Measurements from ENCODE around the gene FITM1.

DNA sequence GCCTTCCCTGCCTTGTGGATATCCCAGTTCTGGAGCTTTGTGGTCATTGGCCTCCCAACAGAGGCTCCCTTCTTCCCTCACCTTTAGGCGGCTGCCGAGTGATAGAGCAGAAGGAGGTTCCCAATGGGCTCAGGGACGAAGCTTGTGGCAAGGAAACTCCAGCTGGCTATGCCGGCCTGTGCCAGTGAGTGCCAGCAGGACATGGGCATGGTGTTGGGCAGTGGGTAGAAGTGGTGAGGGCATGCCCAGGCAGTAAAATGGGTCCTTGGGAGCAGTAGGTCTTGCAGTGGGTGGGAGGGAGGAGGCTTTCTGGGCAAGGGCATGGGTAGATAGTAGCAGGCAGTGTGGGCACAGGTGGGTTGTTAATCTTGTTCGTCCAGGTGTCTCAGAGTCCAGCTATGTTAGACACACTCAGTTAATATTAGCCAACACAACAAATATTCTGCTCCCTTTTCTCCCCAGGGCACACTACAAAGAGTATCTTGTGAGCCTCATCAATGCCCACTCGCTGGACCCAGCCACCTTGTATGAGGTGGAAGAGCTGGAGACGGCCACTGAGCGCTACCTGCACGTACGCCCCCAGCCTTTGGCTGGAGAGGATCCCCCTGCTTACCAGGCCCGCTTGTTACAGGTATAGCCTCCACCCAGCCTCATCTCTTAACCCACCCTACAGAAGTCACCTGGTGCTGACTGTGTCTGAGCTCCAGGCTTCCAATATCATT, 29.5 kb downstream of the FITM1 start:
- TF ChIP-seq EP300 (IDR thresholded peaks at IDR 0.05): no peak
- TF ChIP-seq, protein P1, sequence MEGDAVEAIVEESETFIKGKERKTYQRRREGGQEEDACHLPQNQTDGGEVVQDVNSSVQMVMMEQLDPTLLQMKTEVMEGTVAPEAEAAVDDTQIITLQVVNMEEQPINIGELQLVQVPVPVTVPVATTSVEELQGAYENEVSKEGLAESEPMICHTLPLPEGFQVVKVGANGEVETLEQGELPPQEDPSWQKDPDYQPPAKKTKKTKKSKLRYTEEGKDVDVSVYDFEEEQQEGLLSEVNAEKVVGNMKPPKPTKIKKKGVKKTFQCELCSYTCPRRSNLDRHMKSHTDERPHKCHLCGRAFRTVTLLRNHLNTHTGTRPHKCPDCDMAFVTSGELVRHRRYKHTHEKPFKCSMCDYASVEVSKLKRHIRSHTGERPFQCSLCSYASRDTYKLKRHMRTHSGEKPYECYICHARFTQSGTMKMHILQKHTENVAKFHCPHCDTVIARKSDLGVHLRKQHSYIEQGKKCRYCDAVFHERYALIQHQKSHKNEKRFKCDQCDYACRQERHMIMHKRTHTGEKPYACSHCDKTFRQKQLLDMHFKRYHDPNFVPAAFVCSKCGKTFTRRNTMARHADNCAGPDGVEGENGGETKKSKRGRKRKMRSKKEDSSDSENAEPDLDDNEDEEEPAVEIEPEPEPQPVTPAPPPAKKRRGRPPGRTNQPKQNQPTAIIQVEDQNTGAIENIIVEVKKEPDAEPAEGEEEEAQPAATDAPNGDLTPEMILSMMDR (IDR thresholded peaks at IDR 0.05): no peak
- TF ChIP-seq POLR2AphosphoS5 (IDR thresholded peaks at IDR 0.05): no peak
